EH (cell line): ENCODE data around the gene CAMTA1.

Experiments used
- DNase-seq: peaks from one replicate; pipeline ENCODE4 v3.0.0-alpha.2; 2015; ENCODE audit warnings: low read depth

Gene CAMTA1

GRCh38 chr1:7040969-7041695 lies 255.9 kb downstream of the CAMTA1 start:
- DNase-seq = no peak

GRCh38 chr1:7042322-7043190 lies 257.3 kb downstream of the CAMTA1 start:
- peak; percentile 35 for DNase-seq

- no peak for DNase-seq
These were observed 257.9 kb downstream of the CAMTA1 start for GRCh38 chr1:7043191-7043549.

- no peak for DNase-seq
These were observed 258.7 kb downstream of the CAMTA1 start for GRCh38 chr1:7043719-7044535.

- no peak for DNase-seq
These were observed 260.6 kb downstream of the CAMTA1 start for GRCh38 chr1:7045897-7046296.

GRCh38 chr1:7046314-7046713 lies 261.1 kb downstream of the CAMTA1 start:
- peak; percentile 75 for DNase-seq

- DNase-seq = no peak
These were observed 261.6 kb downstream of the CAMTA1 start for GRCh38 chr1:7046891-7047290.

GRCh38 chr1:7047866-7048265 lies 262.6 kb downstream of the CAMTA1 start:
- no peak for DNase-seq

- no peak for DNase-seq
These were observed 263.1 kb downstream of the CAMTA1 start for GRCh38 chr1:7048395-7048794.

- no peak for DNase-seq
These were observed 264.8 kb downstream of the CAMTA1 start for GRCh38 chr1:7049913-7050625.

GRCh38 chr1:7050751-7051665 lies 265.8 kb downstream of the CAMTA1 start:
- no peak for DNase-seq

- DNase-seq = no peak
These were observed 267.4 kb downstream of the CAMTA1 start for GRCh38 chr1:7052701-7053100.

- no peak for DNase-seq
These were observed 275.5 kb downstream of the CAMTA1 start for GRCh38 chr1:7060745-7061144.

GRCh38 chr1:7062346-7063061 lies 277.2 kb downstream of the CAMTA1 start:
- no peak for DNase-seq

GRCh38 chr1:7063981-7064380 lies 278.7 kb downstream of the CAMTA1 start:
- no peak for DNase-seq

- DNase-seq = no peak
These were observed 283.3 kb downstream of the CAMTA1 start for GRCh38 chr1:7068552-7068951.

- peak; percentile 32 for DNase-seq
These were observed 284.7 kb downstream of the CAMTA1 start for GRCh38 chr1:7069931-7070330.

GRCh38 chr1:7070389-7071029 lies 285.3 kb downstream of the CAMTA1 start:
- DNase-seq = peak; percentile 72

- DNase-seq = no peak
These were observed 290.9 kb downstream of the CAMTA1 start for GRCh38 chr1:7076117-7076516.

GRCh38 chr1:7076572-7076971 lies 291.3 kb downstream of the CAMTA1 start:
- no peak for DNase-seq
